ENCODE results near the gene KIF16B. TPM values are rescaled to one million over a fixed set of nuclear protein-coding genes. Genes with fewer than 3 reads are reported as not detected.

Gene KIF16B
- total and polyA plus RNA-seq, 9 of the 15 experiments (the other 6 are each of a cell fraction or from before 2014, with no cell fraction given): 1.00 to 10.6 (median 8.5) TPM

GRCh38 chr20:16337707-16338106, 235.5 kb downstream of the KIF16B start (continued):
- TF ChIP-seq YY1 (IDR thresholded peaks at IDR 0.05; ENCODE audit: borderline replicate concordance in 1 of 3, control insufficient read depth in 1 of 3, extremely low read depth in 1 of 3, insufficient read depth in 3 of 3, insufficient read length in 1 of 3, insufficient replicate concordance in 2 of 3, low read depth in 1 of 3, low read length in 2 of 3) (no peak), ZNF407 (IDR thresholded peaks at IDR 0.05; ENCODE audit: low read depth) (no peak), SMAD2 (IDR thresholded peaks at IDR 0.05; ENCODE audit: low read depth, low read length) (no peak)
